ENCODE data around the gene ABCC1. TPM values are rescaled to one million over a fixed set of nuclear protein-coding genes. Genes with fewer than 3 reads are reported as not detected.

ABCC1 gene
- total RNA-seq, 2 experiments from 2014 or later, result 42.9 to 44.8 TPM

DNA sequence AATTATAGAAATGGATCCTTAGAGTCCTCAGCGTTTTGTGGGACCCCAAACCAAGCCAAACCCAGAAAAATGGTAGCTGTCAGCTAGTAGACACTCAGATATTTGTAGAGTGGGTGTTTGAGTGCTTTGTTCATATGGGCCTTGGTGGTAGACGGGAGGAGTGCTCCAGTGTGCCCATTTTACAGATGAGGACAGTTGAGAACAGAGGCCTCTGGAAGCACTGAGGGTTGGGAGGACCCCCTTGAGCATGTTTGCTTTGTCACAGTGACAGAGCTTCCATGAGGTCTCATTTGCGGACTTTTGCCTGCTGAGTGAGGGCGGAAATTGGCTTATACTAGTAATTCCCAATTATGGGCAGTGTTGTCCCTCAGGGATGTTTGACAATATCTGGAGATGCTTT, 162.2 kb downstream of the ABCC1 start:
- no peaks in the 10 kb centered on the region for H3K27me3 ChIP-seq (ENCODE audit: control insufficient read depth in 1 of 2, insufficient read depth in 2 of 2, low read length in 2 of 2)
- Mint-ChIP-seq H3K4me1 (ENCODE audit: low read depth) (no peaks in the 10 kb centered on the region), H3K4me3 (no peak overlapping the region), H3K9me3 (no peaks in the 10 kb centered on the region), H3K36me3 (ENCODE audit: low read depth) (peaks cover 93% of the 10 kb centered on the region), H3K27ac (no peak overlapping the region), H3K27me3 (no peaks in the 10 kb centered on the region)
- DNase-seq (no peak), ATAC-seq (ENCODE audit: poor library complexity) (no peak)
- POLR2A ChIA-PET, result no interaction called here
- intact Hi-C loops (cut with DNase I, micrococcal nuclease), result no loop called here
- H3K36me3 ChIP-seq (ENCODE audit: insufficient read depth, low read length), result peaks cover 84% of the 10 kb centered on the region
- no peaks in the 10 kb centered on the region for H3K4me1 ChIP-seq (ENCODE audit: insufficient read depth, low read length)
- CTCF ChIA-PET, result no interaction called here
- no peak overlapping the region for H3K4me3 ChIP-seq (ENCODE audit: low read length)
- H3K27ac ChIP-seq (ENCODE audit: low read depth in 1 of 2, low read length in 2 of 2), result no peak overlapping the region
- H3K9me3 ChIP-seq (ENCODE audit: control insufficient read depth in 1 of 2, insufficient read depth in 1 of 2, low read length in 2 of 2), result peaks cover under 1 to 15% of the 10 kb centered on the region in 2 experiments
- no peak for TF ChIP-seq CTCF (IDR thresholded peaks at IDR 0.05)

DNA sequence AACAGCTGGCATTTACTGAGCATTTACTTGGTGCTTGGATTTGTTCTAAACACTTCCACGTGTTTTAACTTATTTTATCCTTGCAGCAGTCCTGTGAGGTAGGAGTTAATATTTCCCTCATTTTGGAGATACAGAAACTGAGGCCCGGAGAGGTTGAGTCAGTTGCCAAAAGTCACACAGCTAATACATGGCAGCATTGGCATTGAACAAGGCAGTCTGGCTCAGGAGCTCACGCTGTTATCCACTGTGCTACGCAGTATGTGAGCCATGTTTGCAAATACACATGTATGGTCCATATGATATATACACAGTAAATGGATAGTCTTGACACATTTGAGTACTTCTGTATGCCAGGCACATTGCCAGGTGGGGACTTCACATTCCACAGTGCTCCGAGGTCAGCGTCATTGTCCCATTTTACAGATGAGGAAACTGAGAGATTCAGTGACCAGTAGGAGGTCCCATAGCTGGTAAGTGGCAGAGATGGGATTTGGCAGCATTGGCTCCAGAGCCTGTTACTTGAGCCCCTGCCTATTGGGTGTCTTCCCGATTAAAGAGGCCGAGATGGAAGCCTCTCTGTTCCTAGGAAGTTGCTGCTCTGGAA, 163.1 kb downstream of the ABCC1 start:
- ChIA-PET POLR2A (no interaction called here), CTCF (no interaction called here)
- intact Hi-C loops (cut with DNase I, micrococcal nuclease), result no loop called here
- Histone ChIP-seq H3K27ac (ENCODE audit: low read depth in 1 of 2, low read length in 2 of 2) (no peak overlapping the region), H3K36me3 (ENCODE audit: insufficient read depth, low read length) (peaks cover 86% of the 10 kb centered on the region), H3K4me3 (ENCODE audit: low read length) (no peak overlapping the region), H3K27me3 (ENCODE audit: control insufficient read depth in 1 of 2, insufficient read depth in 2 of 2, low read length in 2 of 2) (no peaks in the 10 kb centered on the region), H3K4me1 (ENCODE audit: insufficient read depth, low read length) (no peaks in the 10 kb centered on the region), H3K9me3 (ENCODE audit: control insufficient read depth in 1 of 2, insufficient read depth in 1 of 2, low read length in 2 of 2) (peaks cover 9 to 19% of the 10 kb centered on the region in 2 experiments)
- no peak overlapping the region for H3K27ac Mint-ChIP-seq
- no peak for TF ChIP-seq CTCF (IDR thresholded peaks at IDR 0.05)
- H3K9me3 Mint-ChIP-seq, result no peaks in the 10 kb centered on the region
- no peaks in the 10 kb centered on the region for H3K27me3 Mint-ChIP-seq
- H3K4me1 Mint-ChIP-seq (ENCODE audit: low read depth), result no peaks in the 10 kb centered on the region
- no peak for ATAC-seq (ENCODE audit: poor library complexity)
- H3K4me3 Mint-ChIP-seq, result no peak overlapping the region
- peaks cover 93% of the 10 kb centered on the region for H3K36me3 Mint-ChIP-seq (ENCODE audit: low read depth)
- DNase-seq, result no peak

GRCh38 chr16:16113076-16113475, 163.7 kb downstream of the ABCC1 start:
- peaks cover 12 to 23% of the 10 kb centered on the region in 2 experiments for H3K9me3 ChIP-seq (ENCODE audit: control insufficient read depth in 1 of 2, insufficient read depth in 1 of 2, low read length in 2 of 2)
- intact Hi-C loops (cut with DNase I, micrococcal nuclease), result no loop called here
- H3K27ac Mint-ChIP-seq, result no peak overlapping the region
- H3K4me1 Mint-ChIP-seq (ENCODE audit: low read depth), result no peaks in the 10 kb centered on the region
- TF ChIP-seq CTCF (IDR thresholded peaks at IDR 0.05), result no peak
- H3K4me3 ChIP-seq (ENCODE audit: low read length), result no peak overlapping the region
- no peak overlapping the region for H3K27ac ChIP-seq (ENCODE audit: low read depth in 1 of 2, low read length in 2 of 2)
- ChIA-PET CTCF (no interaction called here), POLR2A (no interaction called here)
- no peaks in the 10 kb centered on the region for H3K27me3 Mint-ChIP-seq
- ATAC-seq (ENCODE audit: poor library complexity) (no peak), DNase-seq (no peak)
- no peak overlapping the region for H3K4me3 Mint-ChIP-seq
- H3K4me1 ChIP-seq (ENCODE audit: insufficient read depth, low read length), result no peaks in the 10 kb centered on the region
- no peaks in the 10 kb centered on the region for H3K9me3 Mint-ChIP-seq
- H3K36me3 ChIP-seq (ENCODE audit: insufficient read depth, low read length), result peaks cover 86% of the 10 kb centered on the region
- H3K36me3 Mint-ChIP-seq (ENCODE audit: low read depth), result peaks cover 93% of the 10 kb centered on the region
- no peaks in the 10 kb centered on the region for H3K27me3 ChIP-seq (ENCODE audit: control insufficient read depth in 1 of 2, insufficient read depth in 2 of 2, low read length in 2 of 2)

All from CD4-positive, alpha-beta T cell (primary cell).